OCI-LY1 (cell line): Measurements from ENCODE around the gene TBC1D4.

ENCODE experiments used
- H2AFZ ChIP-seq: fragments of 200-600 bp; sonication (generic), shearing (Covaris generic); 2 replicates; pipeline ENCODE4 v1.6.0; 2014; ENCODE audit warnings: antibody characterized with exemption, mild to moderate bottlenecking, low read length
- H3F3A ChIP-seq: fragments of 200-600 bp; sonication (generic), shearing (Covaris generic); 2 replicates; pipeline ENCODE4 v1.6.0; 2014; ENCODE audit warnings: mild to moderate bottlenecking, antibody characterized with exemption, low read length, moderate library complexity; ENCODE audit not compliant: insufficient read depth
- H3K27ac ChIP-seq: fragments of 200-600 bp; sonication (generic); 2 replicates; pipeline ENCODE4 v1.5.1; 2014; ENCODE audit warnings: low read length, mixed run types, mild to moderate bottlenecking, low read depth; ENCODE audit not compliant: poor library complexity, severe bottlenecking
- H3K27me3 ChIP-seq: fragments of 200-600 bp; sonication (generic); 2 replicates; pipeline ENCODE4 v1.6.0; 2014; ENCODE audit warnings: antibody characterized with exemption, mild to moderate bottlenecking, low read length, moderate library complexity; ENCODE audit not compliant: insufficient read depth
- H3K36me3 ChIP-seq: fragments of 200-600 bp; sonication (generic); 2 replicates; pipeline ENCODE4 v1.6.1; 2014; ENCODE audit warnings: mild to moderate bottlenecking, antibody characterized with exemption, low read length, moderate library complexity, mixed read lengths; ENCODE audit not compliant: insufficient read depth
- H3K4me1 ChIP-seq: fragments of 200-600 bp; sonication (generic); 2 replicates; pipeline ENCODE4 v1.5.1; 2014; ENCODE audit warnings: mild to moderate bottlenecking, low read length, moderate library complexity; ENCODE audit not compliant: insufficient read depth, severe bottlenecking
- H3K4me2 ChIP-seq: fragments of 200-600 bp; sonication (generic), shearing (Covaris generic); 2 replicates; pipeline ENCODE4 v1.6.1; 2014; ENCODE audit warnings: low read length
- H3K4me3 ChIP-seq: fragments of 200-600 bp; sonication (generic); 2 replicates; pipeline ENCODE4 v1.5.1; 2014; ENCODE audit warnings: low read length, low read depth, mild to moderate bottlenecking, mixed read lengths; ENCODE audit not compliant: poor library complexity, severe bottlenecking
- H3K79me2 ChIP-seq: fragments of 200-600 bp; shearing (Covaris generic); 2 replicates; pipeline ENCODE4 v1.6.1; 2016; ENCODE audit warnings: mixed run types, low read length, mixed read lengths; ENCODE audit not compliant: insufficient read depth
- H3K9ac ChIP-seq: fragments of 200-600 bp; sonication (generic), shearing (Covaris generic); 2 replicates; pipeline ENCODE4 v1.6.1; 2014; ENCODE audit warnings: mild to moderate bottlenecking, low read length, mixed read lengths
- H3K9me2 ChIP-seq: fragments of 200-600 bp; sonication (generic), shearing (Covaris generic); 2 replicates; pipeline ENCODE4 v1.6.1; 2014; ENCODE audit warnings: low read depth, mild to moderate bottlenecking, low read length, mixed read lengths
- H3K9me3 ChIP-seq: fragments of 200-600 bp; shearing (Covaris generic); 2 replicates; pipeline ENCODE4 v1.6.1; 2014; ENCODE audit warnings: low read length, mixed read lengths
- H4K20me1 ChIP-seq: fragments of 200-600 bp; sonication (generic), shearing (Covaris generic); 2 replicates; pipeline ENCODE4 v1.6.0; 2016; ENCODE audit warnings: mild to moderate bottlenecking, low read length; ENCODE audit not compliant: insufficient read depth
- CTCF ChIP-seq: fragments of 200-600 bp; sonication (generic), shearing (Covaris generic); IDR thresholded peaks from 2 replicates; pipeline ENCODE4 v1.5.1; 2017; ENCODE audit warnings: mild to moderate bottlenecking, antibody characterized with exemption, low read length, moderate library complexity, mixed read lengths
- EZH2 ChIP-seq: fragments of 200-600 bp; sonication (generic), shearing (Covaris generic); IDR thresholded peaks from 2 replicates; pipeline ENCODE4 v1.8.0; 2017; ENCODE audit warnings: borderline replicate concordance, mixed run types, mild to moderate bottlenecking, antibody characterized with exemption, low read length, moderate library complexity, mixed read lengths

TBC1D4 gene

DNA sequence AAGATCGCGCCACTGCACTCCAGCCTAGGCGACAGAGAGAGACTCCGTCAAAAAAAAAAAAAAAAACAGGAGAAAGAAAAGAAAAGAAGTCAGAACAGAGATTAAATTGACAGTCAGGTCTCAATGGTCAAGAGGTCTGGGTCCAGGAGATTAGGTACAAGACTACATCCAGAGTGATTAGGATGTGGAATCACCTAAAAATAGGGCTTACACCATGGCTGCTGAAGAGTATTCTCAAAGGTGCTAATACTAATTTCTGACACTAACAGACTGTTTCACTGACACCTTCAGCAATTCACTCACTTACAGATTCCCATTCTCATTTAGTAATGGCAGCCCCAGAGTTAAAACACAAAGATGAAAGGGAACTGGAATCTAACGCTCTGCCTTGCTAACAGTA lies 91.7 kb downstream of the TBC1D4 start:
- no peaks in the 10 kb centered on the region for H4K20me1 ChIP-seq
- H2AFZ ChIP-seq, result no peak overlapping the region
- H3K9ac ChIP-seq, result no peak overlapping the region
- H3K4me2 ChIP-seq, result no peak overlapping the region
- no peaks in the 10 kb centered on the region for H3K9me2 ChIP-seq
- H3F3A ChIP-seq, result no peaks in the 10 kb centered on the region
- no peak overlapping the region for H3K4me3 ChIP-seq
- no peaks in the 10 kb centered on the region for H3K4me1 ChIP-seq
- H3K9me3 ChIP-seq, result no peaks in the 10 kb centered on the region
- H3K27me3 ChIP-seq, result no peaks in the 10 kb centered on the region
- H3K79me2 ChIP-seq, result no peaks in the 10 kb centered on the region
- H3K36me3 ChIP-seq, result no peaks in the 10 kb centered on the region
- TF ChIP-seq CTCF, result no peak
- TF ChIP-seq EZH2, result no peak
- no peak overlapping the region for H3K27ac ChIP-seq

DNA sequence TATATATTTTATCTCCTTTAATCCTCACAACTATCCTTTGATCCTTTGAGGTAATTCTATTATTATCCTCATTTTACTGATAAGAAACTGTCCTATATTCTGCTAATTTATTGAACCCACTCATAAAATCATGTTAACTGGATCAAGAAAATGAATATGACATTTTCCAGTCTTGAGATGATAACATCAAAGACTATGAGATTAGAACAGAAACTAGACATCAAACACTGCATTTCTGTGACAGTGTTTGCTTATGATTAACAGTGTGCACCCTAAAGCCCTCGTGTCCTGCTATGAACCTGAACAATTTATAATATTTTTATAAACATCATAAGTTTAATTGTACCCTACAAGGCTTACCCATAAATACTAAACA lies 96.3 kb downstream of the TBC1D4 start:
- Histone ChIP-seq H3K36me3 (no peaks in the 10 kb centered on the region), H3K9me3 (no peaks in the 10 kb centered on the region), H3K4me3 (no peak overlapping the region), H3K79me2 (no peaks in the 10 kb centered on the region), H3K27ac (no peak overlapping the region), H2AFZ (no peak overlapping the region), H3K4me2 (no peak overlapping the region), H4K20me1 (no peaks in the 10 kb centered on the region), H3K4me1 (no peaks in the 10 kb centered on the region), H3K27me3 (no peaks in the 10 kb centered on the region), H3K9me2 (no peaks in the 10 kb centered on the region), H3F3A (no peaks in the 10 kb centered on the region), H3K9ac (no peak overlapping the region)
- no peak for TF ChIP-seq CTCF
- no peak for TF ChIP-seq EZH2

GRCh38 chr13:75384879-75385707 lies 96.9 kb downstream of the TBC1D4 start:
- no peak overlapping the region for H3K9ac ChIP-seq
- H4K20me1 ChIP-seq, result no peaks in the 10 kb centered on the region
- H2AFZ ChIP-seq, result no peak overlapping the region
- H3K4me2 ChIP-seq, result no peak overlapping the region
- H3F3A ChIP-seq, result no peaks in the 10 kb centered on the region
- H3K27ac ChIP-seq, result no peak overlapping the region
- no peaks in the 10 kb centered on the region for H3K27me3 ChIP-seq
- TF ChIP-seq CTCF, result no peak
- no peak for TF ChIP-seq EZH2
- H3K4me3 ChIP-seq, result no peak overlapping the region
- H3K9me3 ChIP-seq, result no peaks in the 10 kb centered on the region
- H3K4me1 ChIP-seq, result no peaks in the 10 kb centered on the region
- no peaks in the 10 kb centered on the region for H3K79me2 ChIP-seq
- no peaks in the 10 kb centered on the region for H3K9me2 ChIP-seq
- no peaks in the 10 kb centered on the region for H3K36me3 ChIP-seq
